ENCODE results near the gene ANXA9. TPM values are rescaled to one million over a fixed set of nuclear protein-coding genes. Genes with fewer than 3 reads are reported as not detected.
A peak's percentile ranks its signal among the peaks of the same experiment; 100 is the strongest.

ANXA9 gene
- total and polyA plus RNA-seq, 2 donors from 2014 or later, result 3.3 to 38.5 TPM

DNA sequence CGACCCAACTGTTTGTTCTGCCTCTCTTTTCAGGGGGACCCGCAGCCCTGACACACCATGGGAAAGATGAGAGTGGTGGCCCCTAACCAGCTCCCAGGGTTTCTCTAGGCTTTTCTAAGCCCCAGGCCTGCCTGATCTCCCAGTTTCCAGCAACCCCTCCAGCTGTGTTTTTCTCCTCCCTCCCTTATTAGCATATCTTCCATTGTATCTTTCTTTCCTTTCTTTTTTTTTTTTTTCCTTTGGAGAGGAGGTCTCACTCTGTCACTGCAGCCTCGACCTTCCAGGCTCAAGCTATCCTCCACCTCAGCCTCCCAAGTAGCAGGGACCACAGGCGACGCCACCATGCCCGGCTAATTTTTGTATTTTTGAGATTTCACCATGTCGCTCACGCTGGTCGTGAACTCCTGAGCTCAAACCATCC lies 5.7 kb upstream of the ANXA9 start:
- peaks cover 2 to 45% (median 45%) of the 10 kb centered on the region in 3 donors for H3K4me1 ChIP-seq (ENCODE audit: control insufficient read depth in 2 of 3, insufficient read depth in 2 of 3, low read depth in 1 of 3, low read length in 3 of 3)
- DNase-seq (no peak), FAIRE-seq (no peak)
- peak overlapping the region in 1 of 2 donors; percentile 68 for H3K27ac ChIP-seq (ENCODE audit: low read depth in 2 of 2, low read length in 2 of 2)
- no peak overlapping the region for H3K9ac ChIP-seq (ENCODE audit: low read length in 3 of 3)
- no peaks in the 10 kb centered on the region for H3K36me3 ChIP-seq (ENCODE audit: control insufficient read depth in 2 of 3, insufficient read depth in 3 of 3, low read length in 3 of 3)
- intact Hi-C loops (cut with DNase I), result no loop called here
- TF ChIP-seq CTCF (IDR thresholded peaks at IDR 0.05; ENCODE audit: borderline replicate concordance, extremely low read depth, insufficient read depth), result no peak
- no peaks in the 10 kb centered on the region for H3K9me3 ChIP-seq (ENCODE audit: control insufficient read depth in 2 of 3, insufficient read depth in 1 of 3, low read length in 3 of 3)
- H3K4me3 ChIP-seq (ENCODE audit: low read length in 3 of 3), result no peak overlapping the region
- no peaks in the 10 kb centered on the region for H3K27me3 ChIP-seq (ENCODE audit: control insufficient read depth, insufficient read depth, low read length)

GRCh38 chr1:150976879-150977694 lies 5.0 kb upstream of the ANXA9 start:
- FAIRE-seq, result no peak
- H3K4me3 ChIP-seq (ENCODE audit: low read length in 3 of 3), result no peak overlapping the region
- H3K4me1 ChIP-seq (ENCODE audit: control insufficient read depth in 2 of 3, insufficient read depth in 2 of 3, low read depth in 1 of 3, low read length in 3 of 3), result peaks cover 2 to 48% (median 46%) of the 10 kb centered on the region in 3 donors
- DNase-seq, result peak in 3 of 5 donors; percentile 30 to 94 (median 62)
- intact Hi-C loops (cut with DNase I), result no loop called here
- no peaks in the 10 kb centered on the region for H3K36me3 ChIP-seq (ENCODE audit: control insufficient read depth in 2 of 3, insufficient read depth in 3 of 3, low read length in 3 of 3)
- no peak for TF ChIP-seq CTCF (IDR thresholded peaks at IDR 0.05; ENCODE audit: borderline replicate concordance, extremely low read depth, insufficient read depth)
- no peaks in the 10 kb centered on the region for H3K9me3 ChIP-seq (ENCODE audit: control insufficient read depth in 2 of 3, insufficient read depth in 1 of 3, low read length in 3 of 3)
- no peaks in the 10 kb centered on the region for H3K27me3 ChIP-seq (ENCODE audit: control insufficient read depth, insufficient read depth, low read length)
- H3K9ac ChIP-seq (ENCODE audit: low read length in 3 of 3), result peak overlapping the region in 1 of 3 donors; percentile 2
- H3K27ac ChIP-seq (ENCODE audit: low read depth in 2 of 2, low read length in 2 of 2), result peak overlapping the region; percentile 38 to 68

- DNase-seq (peak; percentile 84 to 98 (median 92)), FAIRE-seq (peak; percentile 68)
- intact Hi-C loops (cut with DNase I), result no loop called here
- Histone ChIP-seq H3K9me3 (ENCODE audit: control insufficient read depth in 2 of 3, insufficient read depth in 1 of 3, low read length in 3 of 3) (no peaks in the 10 kb centered on the region), H3K9ac (ENCODE audit: low read length in 3 of 3) (peak overlapping the region in 1 of 3 donors; percentile 34), H3K4me1 (ENCODE audit: control insufficient read depth in 2 of 3, insufficient read depth in 2 of 3, low read depth in 1 of 3, low read length in 3 of 3) (peaks cover 2 to 47% (median 42%) of the 10 kb centered on the region in 3 donors), H3K27me3 (ENCODE audit: control insufficient read depth, insufficient read depth, low read length) (no peaks in the 10 kb centered on the region), H3K36me3 (ENCODE audit: control insufficient read depth in 2 of 3, insufficient read depth in 3 of 3, low read length in 3 of 3) (no peaks in the 10 kb centered on the region), H3K4me3 (ENCODE audit: low read length in 3 of 3) (peak overlapping the region in 2 of 3 donors; percentile 15 to 26), H3K27ac (ENCODE audit: low read depth in 2 of 2, low read length in 2 of 2) (peak overlapping the region in 1 of 2 donors; percentile 57)
- TF ChIP-seq CTCF (IDR thresholded peaks at IDR 0.05; ENCODE audit: borderline replicate concordance, extremely low read depth, insufficient read depth), result peak; percentile 99
Observed at GRCh38 chr1:150979092-150980056, 2.7 kb upstream of the ANXA9 start.
